NCI-H748 (cell line): ENCODE results near the gene SLC4A7.

Experiments used
- DNase-seq: peaks from one replicate; lab custom pipeline; 2025; ENCODE audit not compliant: unreplicated experiment; lab: John Stamatoyannopoulos, UW

The SLC4A7 gene

DNA sequence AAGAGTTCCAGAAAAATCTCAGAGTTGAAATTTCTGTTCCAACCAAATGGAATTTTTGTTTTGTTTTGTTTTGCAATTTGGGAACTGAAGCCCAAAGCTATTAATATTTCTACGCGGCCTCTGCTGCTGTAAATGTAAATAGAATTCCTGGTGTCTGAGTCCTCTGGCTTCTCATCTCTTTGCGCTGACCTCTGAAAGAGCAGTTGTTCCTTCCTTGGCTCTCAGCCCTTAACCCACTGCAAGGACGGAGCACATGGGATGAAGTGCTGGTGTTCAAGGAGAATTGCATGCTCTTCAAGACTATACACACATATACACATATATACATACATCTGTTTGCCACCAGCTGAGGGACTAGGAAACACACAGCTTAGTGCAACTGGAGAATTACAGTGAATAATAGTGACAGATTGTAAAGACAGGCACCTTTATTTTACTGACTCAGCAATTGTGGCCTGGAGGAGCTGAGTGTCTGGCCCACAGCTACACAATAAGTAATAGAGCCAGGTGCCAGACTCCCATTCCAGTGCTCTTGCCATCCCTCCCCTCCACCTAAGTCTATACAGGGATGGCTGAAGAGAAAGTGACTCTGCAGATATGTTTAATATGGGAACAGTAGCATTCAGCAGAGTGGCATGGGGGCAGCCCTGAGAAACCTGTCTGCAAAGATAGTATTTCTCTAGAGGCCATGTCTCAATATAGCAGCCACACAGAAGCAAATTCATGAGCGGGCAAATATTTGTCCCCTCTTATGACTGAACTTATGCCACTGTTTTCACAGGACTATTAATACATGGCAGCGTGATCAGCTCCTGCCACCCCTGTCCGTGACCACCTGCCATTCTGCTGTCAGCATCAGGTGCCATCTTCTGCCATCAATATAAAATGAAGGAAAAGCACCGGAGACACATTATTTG lies 157.3 kb downstream of the SLC4A7 start:
- DNase-seq: no peak

DNA sequence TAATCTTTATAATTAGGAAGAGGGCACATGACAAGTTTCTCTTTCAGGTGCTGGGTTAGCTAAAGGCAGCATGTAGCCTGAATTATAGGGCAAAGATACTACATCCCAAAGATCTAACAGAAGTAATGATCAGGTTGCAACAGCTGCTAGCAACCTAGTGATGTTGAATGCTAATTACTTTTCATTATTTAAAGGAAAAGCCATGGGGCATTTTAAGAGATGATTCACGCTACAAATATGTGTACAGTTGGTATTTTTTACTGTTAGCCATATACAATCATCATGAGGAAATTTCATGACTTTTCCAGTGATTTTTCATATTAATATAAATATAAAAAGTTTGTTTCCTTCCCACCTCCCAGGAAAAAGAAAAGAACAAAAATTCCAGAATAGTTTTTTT lies 158.0 kb downstream of the SLC4A7 start:
- DNase-seq: no peak

DNA sequence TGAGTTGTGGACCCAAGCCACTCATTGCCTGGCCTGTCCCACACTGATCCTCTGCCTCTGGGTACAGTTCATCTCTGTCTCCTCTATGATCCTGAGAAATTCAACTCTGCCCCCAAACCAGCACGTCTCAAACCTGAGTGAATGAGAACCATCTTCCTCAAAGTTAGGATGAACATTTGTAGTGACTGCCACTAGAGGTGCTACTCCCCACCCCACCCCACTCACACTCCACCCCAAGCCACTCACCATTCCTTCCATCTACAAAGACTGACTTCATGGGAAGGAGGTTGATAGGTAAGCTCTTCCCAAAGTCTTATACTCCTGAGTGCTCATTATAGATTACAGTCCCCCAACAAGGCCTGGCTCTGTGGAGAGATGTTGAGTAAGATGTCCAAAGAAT lies 158.8 kb downstream of the SLC4A7 start:
- no peak for DNase-seq

DNA sequence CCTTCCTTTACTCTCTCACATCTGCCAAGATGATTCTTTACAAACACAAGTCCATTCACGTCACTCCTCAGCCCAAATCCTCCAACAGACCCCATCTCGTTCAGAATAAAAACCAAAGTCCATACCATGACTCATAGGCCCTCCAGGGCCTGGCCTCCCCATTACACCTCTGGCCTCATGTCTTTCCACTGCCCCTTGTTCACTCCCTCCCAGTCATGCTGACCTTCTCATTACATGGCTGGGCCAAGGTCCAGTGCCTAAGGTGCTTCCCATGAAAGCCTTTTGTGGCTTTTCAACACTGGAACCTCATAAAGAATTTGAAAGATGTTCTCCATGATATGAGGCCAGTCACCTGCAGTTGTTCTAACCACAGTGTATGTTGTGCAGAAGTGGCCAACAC lies 159.5 kb downstream of the SLC4A7 start:
- no peak for DNase-seq

DNA sequence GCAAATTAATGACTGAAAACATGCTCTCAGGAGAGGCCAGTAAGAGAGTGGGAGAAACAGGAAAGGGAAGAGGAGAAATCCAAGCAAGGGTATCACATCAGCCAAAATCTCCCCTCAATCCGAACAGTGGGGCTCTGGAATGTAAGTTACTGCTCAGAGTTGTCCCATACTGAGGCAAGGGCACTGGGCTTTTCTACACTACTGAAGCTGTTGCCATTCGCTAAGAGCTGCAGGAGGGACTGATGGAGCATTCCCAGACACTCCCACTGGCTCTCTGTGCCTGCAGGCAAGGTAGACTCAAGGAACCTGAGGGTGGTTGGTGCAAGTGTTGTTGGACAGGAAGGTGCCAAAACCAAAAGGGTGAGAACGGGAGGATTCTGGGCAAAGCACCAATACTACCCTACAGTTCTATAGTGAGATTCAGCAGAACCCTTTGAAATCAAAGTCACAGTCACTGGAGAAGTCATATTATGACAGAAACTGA lies 161.1 kb downstream of the SLC4A7 start:
- no peak for DNase-seq
